GM21619 (cell line): ENCODE data around the gene RAMP1.

Source experiments
- ATAC-seq: cut with Tn5 transposase; IDR thresholded peaks from one replicate; pipeline ENCODE4 v1.9.1; 2021; ENCODE audit not compliant: unreplicated experiment

Gene RAMP1

DNA sequence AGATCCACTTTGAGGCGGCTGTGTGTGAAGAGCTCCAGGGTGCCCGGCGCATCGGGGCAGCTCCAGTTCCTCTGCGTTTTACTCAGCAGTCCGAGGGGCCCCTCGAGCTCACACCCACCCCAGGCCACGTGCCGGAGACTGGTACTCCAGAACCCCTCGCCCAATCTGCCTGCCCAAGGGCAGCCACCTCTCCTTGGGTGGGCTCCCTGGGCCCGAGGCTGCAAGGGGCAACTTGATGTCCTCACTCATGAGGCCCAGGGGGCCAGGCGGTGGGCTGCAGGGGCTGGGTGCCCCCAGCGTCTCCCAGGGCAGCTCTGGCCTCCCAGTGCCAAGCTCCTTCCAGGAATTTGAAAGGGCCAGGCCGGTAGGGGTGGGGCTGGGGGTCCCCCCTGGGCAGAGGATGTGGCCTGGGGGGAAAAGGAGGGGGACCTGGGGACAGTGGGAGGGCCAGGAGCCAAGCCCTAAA lies 16.7 kb downstream of the RAMP1 start:
- no peak for ATAC-seq

DNA sequence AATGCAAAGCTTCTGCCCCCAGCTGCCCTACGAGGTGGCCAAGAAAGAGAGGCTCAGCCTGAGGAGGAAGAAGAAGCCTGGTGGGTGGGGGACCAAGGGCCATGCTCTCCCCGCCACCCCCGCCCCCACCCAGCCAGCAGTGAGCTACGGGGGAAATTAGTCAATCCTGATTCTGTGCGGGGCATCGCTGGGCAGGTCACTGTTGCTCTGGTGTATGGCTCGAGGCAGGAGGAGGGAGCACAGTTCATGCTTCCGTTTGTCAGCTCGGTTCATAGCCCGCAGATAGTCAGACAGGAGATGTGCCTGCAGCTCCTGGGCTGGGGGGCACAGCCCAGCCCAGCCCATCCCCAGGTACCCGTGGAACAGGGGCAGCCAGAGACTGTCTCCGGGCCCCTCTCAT lies 17.1 kb downstream of the RAMP1 start:
- ATAC-seq, result no peak

DNA sequence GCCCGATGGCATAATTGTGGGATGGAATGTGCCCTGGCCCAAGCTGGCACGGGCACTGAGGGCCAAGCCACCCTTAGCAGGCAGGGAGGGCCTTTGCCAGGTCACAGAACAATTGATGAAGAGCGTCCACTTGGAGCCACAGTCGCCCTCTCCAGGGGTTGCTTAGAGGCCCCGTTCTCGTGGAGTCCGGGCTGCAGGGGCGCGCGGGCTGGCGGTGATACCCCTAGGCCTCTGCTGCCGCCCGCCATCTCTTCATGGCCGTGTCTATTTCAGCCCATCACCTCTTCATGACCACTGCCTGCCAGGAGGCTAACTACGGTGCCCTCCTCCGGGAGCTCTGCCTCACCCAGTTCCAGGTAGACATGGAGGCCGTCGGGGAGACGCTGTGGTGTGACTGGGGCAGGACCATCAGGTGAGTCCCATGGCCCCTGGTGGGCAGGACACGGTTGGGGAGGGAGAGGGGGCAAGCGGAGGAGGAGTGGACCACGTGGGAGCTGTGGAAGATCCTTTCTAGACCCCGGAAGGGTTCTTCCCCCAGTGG lies 17.6 kb downstream of the RAMP1 start:
- ATAC-seq, result no peak

DNA sequence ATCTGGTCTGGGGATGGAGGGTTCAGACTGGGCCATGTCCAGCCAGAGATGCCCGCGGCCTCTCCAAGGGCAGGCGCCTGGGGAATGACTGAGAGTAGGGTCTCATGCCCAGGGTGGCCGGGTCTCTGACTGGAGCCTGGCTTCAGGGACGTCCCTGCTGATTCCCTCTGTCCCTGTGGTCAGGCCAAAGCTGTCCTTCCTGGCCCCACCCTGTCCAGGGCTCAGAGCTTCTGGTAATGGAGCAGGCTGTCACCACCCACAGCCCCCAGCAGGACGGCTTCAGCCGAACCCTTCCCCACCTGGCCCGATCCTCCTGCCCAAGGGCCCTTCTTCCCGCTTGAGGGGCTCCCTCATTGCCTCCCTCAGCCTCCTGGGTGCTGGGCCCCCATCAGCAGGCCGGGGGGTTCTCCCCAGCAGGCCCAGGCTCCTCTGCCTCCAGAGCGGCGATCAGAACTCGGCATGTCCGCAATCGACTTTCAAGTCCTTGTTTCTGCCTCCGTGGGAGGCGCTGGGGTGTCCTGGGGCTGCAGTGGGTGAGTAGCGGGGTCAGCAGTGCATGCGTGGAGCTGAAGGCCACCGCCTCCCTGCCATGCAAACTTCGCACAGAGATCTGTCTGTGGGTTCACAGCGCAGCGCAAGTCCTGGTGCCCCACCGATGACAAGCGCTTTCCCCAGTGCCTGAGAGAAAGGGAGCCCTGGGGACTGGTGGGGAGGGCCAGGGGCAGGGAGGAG lies 18.3 kb downstream of the RAMP1 start:
- no peak for ATAC-seq

DNA sequence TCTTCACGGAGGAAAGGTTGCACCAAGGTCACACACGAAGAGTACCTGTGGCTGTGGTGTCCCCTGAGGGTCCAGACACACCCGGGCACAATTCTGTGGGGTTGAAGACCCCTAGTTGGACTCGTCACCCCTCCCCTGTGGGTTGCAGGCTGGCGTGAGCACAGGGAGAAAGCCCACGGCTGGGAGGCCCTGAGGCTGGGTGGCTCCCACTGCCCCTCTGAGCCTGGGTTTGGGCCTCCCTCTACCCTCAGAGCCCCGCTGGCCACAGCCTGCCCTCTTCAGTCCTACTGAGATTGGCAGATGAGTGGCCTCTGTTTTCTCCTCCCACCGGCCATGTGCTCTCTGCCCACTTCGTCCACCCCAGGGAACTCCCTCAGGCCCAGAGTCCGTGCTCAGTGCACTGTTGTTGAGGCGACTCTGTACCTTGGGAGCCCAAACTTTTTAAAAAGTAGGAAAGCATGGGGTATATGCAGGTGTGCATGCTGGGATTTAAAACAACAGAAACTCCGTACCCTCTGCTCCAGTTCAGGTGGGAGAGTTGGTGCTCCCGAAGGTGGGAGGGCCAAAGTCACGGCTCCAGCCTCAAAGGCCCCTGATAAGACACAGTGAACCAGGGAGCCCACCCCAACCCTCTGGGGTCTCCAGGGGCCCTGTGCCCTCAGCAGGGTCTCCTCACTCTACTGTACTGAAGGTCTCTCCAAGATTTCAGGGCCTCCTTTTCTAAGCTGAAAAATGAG lies 19.1 kb downstream of the RAMP1 start:
- ATAC-seq, result no peak

DNA sequence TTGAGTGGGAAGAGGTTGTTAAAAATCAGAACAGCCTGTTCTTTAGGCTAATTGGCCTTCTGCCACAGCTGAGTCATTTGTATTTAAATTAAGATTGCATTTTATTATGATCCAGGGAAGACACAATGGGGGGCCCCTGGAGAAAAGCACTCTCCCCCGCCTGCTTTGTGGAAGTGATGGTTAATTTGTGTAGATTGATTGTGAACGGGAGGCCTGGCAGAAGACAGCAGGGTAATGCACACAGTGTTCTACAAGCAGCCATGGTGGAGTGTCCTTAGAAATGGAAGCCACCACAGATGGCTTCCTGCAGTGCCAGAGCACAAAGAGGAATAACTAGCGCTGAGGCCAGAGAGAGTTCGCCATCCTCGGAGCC lies 19.6 kb downstream of the RAMP1 start:
- no peak for ATAC-seq

DNA sequence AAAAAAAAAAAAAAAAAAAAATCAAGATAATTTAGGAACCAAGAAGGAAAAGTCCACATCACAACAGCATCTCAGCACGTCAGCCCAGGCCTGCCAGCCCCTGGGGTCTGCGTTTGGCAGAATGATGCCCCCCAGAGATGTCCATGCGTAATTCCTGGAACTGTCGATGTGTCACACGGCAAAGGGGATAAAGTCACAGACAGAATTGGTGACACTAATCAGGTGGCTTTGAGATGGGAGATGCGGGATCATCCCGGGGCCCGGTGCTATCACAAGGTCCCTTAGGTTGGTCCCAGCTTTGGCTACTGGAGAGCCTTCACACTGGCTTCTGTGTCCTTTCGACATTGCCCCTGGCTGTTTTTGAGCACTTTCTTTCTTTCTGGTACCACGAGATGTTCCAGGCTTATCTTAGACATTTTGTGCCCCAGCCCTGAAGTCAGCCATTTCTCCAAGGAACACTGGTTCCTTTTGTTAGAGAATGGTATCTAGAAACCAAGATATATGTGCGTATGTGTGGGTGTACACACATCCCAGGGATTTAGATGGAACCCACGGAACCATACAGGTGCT lies 20.7 kb downstream of the RAMP1 start:
- no peak for ATAC-seq

DNA sequence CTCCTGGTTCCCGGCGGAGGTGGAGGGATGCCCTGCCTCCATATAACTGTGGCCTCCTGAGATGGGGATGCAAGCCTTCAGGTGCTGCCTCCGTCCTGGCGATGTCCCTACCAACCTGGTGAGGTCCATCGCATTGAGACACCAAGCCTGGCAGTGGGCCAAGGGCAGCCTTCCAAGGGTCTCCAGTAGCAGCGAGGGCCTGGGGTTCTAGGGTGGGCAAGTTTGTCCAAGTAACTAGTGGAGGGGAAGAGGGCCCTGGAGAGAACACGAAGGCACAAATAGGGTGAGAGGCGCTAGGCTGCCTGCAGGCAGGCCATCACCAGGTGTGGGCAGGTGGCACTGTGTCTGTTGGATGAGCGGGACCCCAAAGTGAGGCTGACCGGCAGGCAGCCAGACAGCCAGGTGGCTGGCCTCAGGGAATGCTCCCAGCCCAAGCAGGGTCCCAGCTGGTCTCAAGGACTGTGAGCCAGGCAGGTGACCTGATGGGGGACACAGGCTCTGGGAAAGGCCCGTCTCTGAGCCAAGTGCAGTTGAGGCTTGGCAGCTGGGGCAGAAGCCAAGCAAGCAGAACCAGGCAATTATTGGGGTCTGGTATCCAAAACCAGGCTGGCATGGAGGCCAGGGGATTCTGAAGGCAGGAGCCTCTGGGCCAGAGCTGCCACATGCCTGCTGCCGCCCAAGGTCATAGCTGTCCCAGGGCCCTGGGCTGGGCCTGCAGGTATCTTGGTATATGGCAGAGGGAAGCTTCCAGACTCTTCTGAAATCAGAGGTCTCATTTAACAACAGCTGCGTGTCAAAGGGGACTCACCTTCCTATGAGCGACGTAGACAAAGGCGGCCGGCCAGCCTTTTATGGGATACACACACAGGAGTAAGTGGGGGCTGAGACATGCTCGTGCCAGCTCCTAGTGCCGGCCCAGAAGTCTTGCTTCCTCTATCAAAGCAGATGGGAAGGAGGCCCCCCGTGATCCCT lies 23.4 kb downstream of the RAMP1 start:
- ATAC-seq, result no peak

DNA sequence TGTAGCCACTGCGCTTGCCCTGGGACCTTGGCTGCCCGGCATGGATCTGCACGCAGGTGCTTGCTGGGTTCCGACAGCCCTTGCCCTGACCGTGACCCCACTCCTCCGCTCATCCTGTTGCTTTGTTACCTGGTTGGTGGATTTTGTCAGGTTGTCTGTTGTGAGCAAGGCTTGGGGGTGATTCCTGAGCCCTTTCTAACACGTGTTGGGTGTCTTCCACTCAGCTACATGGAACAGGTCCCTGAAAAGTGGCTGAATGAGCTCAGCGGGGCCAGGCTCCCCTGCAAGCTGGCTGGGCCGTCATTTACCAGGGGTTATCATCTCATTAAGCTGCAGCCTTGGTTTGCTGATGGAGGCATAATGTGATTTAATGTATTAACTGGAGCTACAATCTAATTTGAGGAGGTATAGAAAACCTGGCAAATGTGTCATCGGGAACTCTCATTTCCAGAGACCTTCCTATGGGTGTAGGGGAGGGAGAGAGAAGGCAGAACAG lies 24.6 kb downstream of the RAMP1 start:
- no peak for ATAC-seq

DNA sequence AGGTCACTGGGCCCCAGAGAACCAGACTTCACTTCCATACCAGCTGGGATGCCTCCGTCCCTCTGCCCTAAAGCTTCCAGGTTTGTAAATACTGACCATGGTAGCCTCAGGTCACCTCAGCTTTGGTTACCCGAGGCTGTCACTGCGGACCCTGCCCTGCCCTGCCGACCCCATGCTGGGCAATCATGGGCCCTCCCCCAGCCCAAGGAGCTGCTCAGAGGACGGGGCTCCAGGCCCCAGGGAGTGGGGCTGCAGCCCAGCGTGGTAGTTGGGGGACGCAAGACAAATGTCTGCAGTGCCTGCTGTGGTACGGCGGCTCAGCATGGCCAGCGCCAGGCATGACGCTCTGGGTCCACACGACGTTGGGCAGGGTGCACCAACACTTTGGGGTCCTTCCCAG lies 25.3 kb downstream of the RAMP1 start:
- no peak for ATAC-seq

DNA sequence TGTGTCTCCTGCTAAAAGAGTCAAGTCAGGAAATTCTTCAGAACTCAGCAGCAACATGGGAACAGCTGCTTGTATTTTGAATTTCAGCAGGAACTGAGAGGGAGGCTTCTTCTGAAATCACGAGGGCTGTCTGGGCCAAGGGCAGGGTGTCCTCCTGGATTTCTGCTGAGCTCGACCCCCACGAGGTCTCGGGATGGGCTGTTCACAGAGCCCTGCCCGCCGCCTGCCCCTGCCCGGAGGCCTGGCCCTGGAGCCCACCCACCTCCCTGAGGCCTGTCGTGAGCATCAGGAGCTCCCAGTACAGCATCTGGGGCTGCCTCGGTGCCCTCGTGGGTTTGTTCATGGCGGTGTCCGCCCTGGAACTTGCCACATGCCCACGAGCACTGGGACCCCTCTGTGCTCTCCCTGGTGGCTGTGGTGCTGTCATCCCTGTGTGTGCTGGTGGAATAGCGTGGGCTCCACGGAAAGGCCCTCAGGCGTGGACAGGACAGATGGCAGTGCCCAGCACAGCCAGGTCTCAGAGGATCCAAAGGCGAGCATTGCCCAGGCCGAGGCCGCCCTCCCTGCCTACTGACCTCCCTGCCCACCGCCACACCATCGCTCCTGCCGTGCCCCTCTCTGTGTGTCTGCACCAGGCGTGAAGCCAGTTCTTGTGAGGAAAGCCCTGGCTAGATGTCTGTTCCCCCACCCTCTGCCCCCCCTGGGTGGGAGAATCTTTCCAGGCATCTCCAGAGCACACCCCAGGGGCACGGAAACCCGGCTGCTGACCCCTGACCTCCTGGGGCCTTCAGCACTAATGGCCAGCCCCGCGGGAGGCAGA lies 25.9 kb downstream of the RAMP1 start:
- ATAC-seq, result no peak

DNA sequence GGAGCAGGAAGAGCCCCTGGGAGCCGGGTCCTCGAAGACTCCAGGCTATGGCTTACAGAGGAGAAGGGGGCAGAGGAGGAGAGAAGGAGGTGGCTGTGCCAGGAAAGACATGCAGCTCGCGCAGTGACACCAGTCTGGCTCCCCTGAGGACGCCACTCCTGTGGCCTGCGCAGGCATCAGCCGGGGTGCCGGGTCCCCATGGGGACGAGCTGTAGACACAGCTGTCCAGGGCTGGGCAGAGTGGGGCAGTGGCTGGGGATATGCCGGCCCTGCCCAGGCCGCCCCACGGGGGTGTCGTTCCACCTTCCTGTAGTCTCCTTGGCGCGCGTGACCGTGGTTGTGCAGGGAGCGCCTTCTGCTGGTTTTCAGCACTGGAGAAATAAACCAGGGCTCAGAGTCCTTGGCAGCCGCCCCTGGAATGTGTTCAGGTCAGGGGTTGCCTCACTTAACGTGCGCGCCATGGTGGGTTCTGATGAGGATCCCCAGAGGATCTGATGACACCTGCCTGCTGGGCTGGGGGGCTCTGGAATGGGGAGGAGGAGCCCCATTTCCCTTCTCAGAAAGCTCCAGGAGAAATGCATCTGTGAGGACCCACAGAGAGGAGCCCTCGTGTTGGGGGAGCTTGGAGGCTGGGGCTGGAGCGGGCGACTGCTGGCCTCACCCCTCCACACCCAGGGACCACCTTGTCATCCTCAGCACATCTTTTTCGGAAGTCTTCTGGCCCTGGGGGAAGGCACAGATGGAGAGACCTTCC lies 26.7 kb downstream of the RAMP1 start:
- ATAC-seq, result no peak

DNA sequence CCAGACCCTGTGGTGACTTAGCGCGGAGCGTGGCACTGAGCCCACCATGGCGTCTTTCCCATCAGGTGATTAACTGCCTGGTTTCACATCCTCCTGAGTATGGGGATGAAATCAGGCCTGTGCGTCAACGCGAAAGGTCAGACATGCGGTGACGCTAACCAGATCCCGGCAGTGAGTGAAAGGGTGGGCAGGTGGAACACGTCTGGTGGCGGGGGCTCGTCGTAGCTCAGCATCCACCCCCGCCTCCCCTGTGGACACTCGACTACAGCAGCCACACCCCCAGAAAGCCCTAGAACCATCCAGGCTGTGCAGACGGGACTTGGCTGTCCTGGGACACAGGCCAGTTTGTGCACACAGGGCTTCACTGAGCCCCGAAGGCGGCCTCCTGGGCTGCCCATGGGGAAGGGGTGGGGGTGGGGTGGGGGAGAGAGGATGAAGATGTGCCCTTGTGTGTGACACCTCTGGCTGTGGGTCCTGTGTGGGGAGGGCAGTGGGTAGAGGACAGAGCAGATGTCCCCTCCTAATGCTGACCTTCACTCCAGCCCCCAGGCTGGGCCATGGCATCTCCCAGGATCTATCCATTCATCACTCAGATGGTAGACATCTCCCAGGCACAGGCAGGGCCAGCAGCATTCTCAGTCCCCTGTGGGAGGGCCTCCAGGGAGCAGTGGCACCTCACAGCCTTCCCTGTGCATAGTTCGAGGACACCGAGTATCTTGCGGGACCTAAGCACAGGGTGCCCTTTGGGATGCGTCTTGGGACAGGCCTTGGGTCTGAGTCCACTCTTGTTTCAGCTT lies 27.5 kb downstream of the RAMP1 start:
- ATAC-seq, result no peak

DNA sequence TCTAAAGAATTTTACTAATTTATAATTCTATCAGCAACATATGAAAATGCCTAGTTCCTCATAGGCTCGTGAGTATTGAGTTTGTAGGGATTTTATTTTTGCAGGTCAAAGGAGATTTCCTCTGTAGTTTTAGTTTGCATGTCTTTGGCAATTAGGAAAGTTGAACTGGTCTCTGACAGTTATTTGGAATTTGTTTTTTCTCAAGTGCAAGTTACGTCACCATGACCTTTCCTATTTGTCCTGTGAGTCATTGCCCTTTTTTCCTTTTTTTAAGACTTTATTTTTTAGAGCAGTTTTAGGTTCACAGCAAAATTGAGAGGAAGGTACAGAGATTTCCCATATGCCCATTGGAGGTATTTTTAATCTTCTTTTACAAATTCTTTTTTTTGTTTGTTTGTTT lies 29.0 kb downstream of the RAMP1 start:
- no peak for ATAC-seq

DNA sequence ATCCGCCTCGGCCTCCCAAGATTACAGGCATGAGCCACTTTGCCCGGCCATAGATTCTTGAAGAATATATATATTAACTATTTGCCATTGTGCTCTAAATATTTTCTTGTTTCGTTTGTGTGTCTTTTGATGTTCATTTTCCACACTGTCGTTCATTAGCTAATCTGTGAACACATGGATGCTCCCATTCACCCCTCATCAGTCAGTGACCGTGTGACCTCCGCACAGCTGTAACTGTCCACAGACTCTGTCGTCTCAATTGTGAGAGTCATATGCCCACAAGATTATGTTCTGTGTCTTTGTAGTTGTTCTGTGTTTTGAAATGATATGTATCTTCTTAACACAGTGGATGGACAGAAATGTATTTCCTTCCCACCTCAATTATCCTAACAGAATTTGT lies 29.6 kb downstream of the RAMP1 start:
- ATAC-seq, result no peak

DNA sequence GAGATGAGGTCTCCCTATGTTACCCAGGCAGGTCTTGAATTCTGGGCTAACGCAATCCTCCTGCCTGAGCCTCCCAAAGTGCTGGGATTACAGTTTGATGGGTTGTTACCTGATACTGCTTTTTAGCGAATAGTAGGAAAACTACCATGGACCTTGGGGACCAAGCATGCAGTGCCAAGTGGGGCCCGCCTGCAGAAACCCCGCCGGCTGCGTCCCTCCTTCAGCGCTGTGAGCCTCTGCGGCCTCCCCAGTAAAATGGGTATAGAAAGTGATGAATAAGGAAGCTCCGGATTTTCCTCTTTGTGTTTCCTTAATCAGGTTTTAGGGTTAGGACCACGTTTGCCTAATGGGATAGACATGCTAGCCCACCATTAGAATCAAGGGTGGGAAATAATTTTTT lies 30.4 kb downstream of the RAMP1 start:
- no peak for ATAC-seq

DNA sequence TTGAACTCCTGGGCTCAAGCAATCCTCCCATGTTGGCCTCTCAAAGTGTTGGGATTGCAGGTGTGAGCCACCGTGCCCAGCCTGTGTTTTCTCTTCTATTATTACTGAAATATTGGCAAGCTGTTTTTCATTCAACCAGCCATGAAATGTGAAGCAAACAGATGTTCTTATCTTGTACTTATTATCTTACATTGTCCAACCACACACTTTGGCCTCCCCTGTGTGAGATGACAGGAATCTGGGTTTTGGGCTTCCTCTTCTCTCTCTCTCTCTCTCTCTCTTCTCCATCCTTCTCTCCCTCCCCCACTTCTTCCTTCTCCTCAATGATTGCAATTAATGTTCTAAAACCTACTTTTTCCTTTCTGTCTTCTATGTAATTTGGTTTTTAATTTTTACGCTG lies 33.1 kb downstream of the RAMP1 start:
- no peak for ATAC-seq

DNA sequence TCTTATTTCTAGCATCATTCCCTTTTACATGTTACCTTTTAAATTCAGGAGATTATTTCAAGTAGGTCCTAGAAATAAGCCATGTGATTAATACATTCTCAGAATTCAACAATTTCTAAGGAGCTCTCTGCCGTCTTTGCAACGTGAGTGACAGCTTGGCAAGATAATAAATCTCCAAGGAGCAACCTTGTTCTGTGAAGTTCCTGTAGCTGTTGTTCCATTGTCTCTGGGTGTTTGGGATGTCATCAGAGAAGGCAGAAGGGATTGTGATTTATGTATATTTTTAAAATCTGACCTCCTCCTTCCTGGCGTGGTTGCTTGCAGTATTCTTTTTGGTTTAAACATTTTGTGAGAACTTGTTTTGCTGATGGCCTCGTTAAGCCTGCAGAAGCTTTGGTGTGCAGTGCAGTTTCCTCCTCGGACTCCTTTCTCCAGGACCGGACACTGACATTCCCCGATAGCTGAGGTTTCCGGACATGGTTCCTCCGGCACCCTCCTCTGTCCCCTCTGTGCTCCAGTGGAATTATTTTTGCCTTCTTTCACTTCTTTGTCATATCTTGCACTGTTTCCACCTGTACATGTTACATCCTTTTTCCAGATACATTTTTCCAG lies 33.7 kb downstream of the RAMP1 start:
- no peak for ATAC-seq
